HL-60 (cell line): ENCODE data around the gene PFN4.
"Not testable (repeated sequence)": the region's sequence is repeated elsewhere in the genome, so short reads cannot be mapped to it uniquely, and the experiment has no call there.

Source experiments
- DNase-seq, 2 experiments: peaks; one replicate each; pipeline ENCODE4 v3.0.0-alpha.2; 2010 to 2020; ENCODE audit warnings: low read depth in 1 of 2, low spot score in 1 of 2
- H3K27ac ChIP-seq: fragments of 250-450 bp; sonication (Bioruptor Pico); replicated peaks from 2 replicates; pipeline ENCODE4 v1.5.1; 2020; ENCODE audit warnings: mild to moderate bottlenecking, moderate library complexity
- H3K27me3 ChIP-seq: fragments of 250-450 bp; sonication (Bioruptor Pico); 2 replicates; pipeline ENCODE4 v1.5.1; 2021; ENCODE audit warnings: mild to moderate bottlenecking, moderate library complexity; ENCODE audit not compliant: insufficient read depth, poor library complexity, severe bottlenecking
- H3K4me3 ChIP-seq: replicated peaks from 2 replicates; pipeline ENCODE4 v1.5.1; 2011; ENCODE audit warnings: mild to moderate bottlenecking, control low read depth, low read length; ENCODE audit not compliant: insufficient read depth
- GABPA ChIP-seq: IDR thresholded peaks from 2 replicates; pipeline ENCODE4 v1.6.1; 2012; ENCODE audit warnings: low read depth
- POLR2AphosphoS5 ChIP-seq: IDR thresholded peaks from 2 replicates; pipeline ENCODE4 v1.6.1; 2012; ENCODE audit warnings: low read depth
- SPI1 ChIP-seq: IDR thresholded peaks from 2 replicates; pipeline ENCODE4 v1.6.1; 2012; ENCODE audit warnings: low read depth, mild to moderate bottlenecking, borderline replicate concordance
- TF ChIP-seq, protein P1 (sequence below): IDR thresholded peaks from one replicate; pipeline ENCODE4 v1.5.1; 2011; ENCODE audit warnings: low read length, control low read depth, inconsistent platforms; ENCODE audit not compliant: insufficient read depth
- TF ChIP-seq, protein P2 (sequence below): IDR thresholded peaks from 2 replicates; pipeline ENCODE4 v1.6.1; 2012; ENCODE audit warnings: low read depth; ENCODE audit not compliant: insufficient replicate concordance

PFN4 gene

DNA sequence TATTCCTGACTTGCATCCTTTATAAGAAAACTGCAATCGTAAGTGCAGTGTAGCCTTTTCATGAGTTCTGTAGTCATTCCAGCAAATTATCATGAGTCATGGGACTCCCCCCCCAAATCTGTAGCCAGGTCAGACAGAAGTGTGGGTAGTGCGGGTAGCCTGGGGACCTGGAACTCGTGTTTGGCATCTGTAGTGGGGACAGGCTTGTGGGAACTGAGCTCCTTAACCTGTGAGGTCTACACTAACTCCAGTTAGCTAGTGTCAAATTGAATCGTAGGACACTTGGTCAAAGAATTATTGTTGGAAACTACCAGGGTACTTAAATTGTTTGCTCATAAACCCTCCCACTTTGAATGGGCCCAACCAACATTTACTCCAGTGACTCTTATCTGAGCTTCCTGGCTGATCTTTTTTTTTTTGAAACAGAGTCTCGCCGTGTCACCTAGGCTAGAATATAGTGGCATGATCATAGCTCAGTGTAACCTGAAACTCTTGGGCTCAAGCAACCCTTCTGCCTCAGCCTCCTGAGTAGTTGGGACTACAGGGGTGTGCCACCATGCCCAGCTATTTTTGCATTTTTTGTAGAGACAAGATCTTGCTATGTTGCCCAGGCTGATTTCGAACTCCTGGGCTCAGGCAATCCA is 12.4 kb downstream of the PFN4 start:
- Histone ChIP-seq H3K4me3 (no peak overlapping the region), H3K27ac (no peak overlapping the region), H3K27me3 (no peaks in the 10 kb centered on the region)
- TF ChIP-seq SPI1 (no peak), GABPA (no peak), POLR2AphosphoS5 (no peak)
- TF ChIP-seq, protein P1, sequence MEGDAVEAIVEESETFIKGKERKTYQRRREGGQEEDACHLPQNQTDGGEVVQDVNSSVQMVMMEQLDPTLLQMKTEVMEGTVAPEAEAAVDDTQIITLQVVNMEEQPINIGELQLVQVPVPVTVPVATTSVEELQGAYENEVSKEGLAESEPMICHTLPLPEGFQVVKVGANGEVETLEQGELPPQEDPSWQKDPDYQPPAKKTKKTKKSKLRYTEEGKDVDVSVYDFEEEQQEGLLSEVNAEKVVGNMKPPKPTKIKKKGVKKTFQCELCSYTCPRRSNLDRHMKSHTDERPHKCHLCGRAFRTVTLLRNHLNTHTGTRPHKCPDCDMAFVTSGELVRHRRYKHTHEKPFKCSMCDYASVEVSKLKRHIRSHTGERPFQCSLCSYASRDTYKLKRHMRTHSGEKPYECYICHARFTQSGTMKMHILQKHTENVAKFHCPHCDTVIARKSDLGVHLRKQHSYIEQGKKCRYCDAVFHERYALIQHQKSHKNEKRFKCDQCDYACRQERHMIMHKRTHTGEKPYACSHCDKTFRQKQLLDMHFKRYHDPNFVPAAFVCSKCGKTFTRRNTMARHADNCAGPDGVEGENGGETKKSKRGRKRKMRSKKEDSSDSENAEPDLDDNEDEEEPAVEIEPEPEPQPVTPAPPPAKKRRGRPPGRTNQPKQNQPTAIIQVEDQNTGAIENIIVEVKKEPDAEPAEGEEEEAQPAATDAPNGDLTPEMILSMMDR, result no peak
- DNase-seq, result no peak

DNA sequence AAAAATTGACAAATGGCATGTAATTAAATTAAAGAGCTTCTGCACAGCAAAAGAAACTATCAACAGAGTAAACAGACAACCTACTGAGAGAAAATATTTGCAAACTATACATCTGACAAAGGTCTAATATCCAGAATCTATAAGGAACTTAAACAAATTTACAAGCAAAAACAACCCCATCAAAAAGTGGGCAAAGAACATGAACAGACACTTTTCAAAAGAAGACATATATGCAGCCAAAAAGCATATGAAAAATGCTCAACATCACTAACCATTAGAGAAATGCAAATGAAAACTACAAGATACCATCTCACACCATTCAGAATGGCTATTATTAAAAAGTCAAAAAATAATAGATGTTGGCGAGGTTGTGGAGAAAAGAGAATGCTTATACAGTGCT is 13.7 kb downstream of the PFN4 start:
- H3K4me3 ChIP-seq, H3K27me3 ChIP-seq, H3K27ac ChIP-seq, DNase-seq: not testable (repeated sequence)

DNA sequence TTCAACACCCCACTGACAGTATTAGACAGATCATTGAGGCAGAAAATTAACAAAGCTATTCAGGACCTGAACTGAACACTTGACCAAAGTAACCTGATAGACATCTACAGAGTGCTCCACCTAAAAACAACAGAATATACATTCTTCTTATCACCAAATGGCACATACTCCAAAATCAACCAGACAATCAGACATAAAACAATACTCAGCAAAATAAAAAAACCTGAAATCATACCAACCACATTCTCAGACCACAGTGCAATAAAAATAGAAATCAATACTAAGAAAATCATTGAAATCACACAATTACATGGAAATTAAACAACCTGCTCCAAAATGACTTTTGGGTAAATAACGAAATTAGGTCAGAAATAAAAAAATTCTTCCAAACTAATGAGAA is 15.8 kb downstream of the PFN4 start:
- DNase-seq, result no peak
- Histone ChIP-seq H3K27me3 (no peaks in the 10 kb centered on the region), H3K4me3 (no peak overlapping the region), H3K27ac (no peak overlapping the region)
- no peak for TF ChIP-seq GABPA
- TF ChIP-seq, protein P1, result no peak
- no peak for TF ChIP-seq POLR2AphosphoS5
- TF ChIP-seq SPI1, result no peak
- TF ChIP-seq, protein P2, sequence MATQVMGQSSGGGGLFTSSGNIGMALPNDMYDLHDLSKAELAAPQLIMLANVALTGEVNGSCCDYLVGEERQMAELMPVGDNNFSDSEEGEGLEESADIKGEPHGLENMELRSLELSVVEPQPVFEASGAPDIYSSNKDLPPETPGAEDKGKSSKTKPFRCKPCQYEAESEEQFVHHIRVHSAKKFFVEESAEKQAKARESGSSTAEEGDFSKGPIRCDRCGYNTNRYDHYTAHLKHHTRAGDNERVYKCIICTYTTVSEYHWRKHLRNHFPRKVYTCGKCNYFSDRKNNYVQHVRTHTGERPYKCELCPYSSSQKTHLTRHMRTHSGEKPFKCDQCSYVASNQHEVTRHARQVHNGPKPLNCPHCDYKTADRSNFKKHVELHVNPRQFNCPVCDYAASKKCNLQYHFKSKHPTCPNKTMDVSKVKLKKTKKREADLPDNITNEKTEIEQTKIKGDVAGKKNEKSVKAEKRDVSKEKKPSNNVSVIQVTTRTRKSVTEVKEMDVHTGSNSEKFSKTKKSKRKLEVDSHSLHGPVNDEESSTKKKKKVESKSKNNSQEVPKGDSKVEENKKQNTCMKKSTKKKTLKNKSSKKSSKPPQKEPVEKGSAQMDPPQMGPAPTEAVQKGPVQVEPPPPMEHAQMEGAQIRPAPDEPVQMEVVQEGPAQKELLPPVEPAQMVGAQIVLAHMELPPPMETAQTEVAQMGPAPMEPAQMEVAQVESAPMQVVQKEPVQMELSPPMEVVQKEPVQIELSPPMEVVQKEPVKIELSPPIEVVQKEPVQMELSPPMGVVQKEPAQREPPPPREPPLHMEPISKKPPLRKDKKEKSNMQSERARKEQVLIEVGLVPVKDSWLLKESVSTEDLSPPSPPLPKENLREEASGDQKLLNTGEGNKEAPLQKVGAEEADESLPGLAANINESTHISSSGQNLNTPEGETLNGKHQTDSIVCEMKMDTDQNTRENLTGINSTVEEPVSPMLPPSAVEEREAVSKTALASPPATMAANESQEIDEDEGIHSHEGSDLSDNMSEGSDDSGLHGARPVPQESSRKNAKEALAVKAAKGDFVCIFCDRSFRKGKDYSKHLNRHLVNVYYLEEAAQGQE, result no peak

DNA sequence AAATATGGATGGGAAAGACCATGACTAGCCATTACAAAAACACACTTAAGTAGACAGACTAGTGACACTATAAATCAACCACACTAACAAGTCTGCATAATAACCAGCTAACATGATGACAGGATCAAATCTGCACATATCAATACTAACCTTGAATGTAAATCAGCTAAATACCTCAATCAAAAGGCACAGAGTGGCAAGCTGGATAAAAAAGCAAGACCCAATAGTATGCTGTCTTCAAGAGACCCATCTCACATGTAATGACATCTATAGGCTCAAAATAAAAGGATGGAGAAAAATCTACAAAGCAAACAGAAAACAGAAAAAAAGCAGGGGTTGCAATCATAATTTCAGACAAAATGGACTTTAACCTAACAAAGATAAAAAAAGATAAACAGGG is 16.3 kb downstream of the PFN4 start:
- no peak overlapping the region for H3K4me3 ChIP-seq
- DNase-seq, result no peak
- H3K27ac ChIP-seq, result no peak overlapping the region
- H3K27me3 ChIP-seq, result no peaks in the 10 kb centered on the region
- TF ChIP-seq SPI1 (no peak), POLR2AphosphoS5 (no peak), GABPA (no peak)
- TF ChIP-seq, protein P1, result no peak
- TF ChIP-seq, protein P2, result no peak
